ENCODE results near the gene RBSN.
A peak's percentile ranks its signal among the peaks of the same experiment; 100 is the strongest.

RBSN gene

DNA sequence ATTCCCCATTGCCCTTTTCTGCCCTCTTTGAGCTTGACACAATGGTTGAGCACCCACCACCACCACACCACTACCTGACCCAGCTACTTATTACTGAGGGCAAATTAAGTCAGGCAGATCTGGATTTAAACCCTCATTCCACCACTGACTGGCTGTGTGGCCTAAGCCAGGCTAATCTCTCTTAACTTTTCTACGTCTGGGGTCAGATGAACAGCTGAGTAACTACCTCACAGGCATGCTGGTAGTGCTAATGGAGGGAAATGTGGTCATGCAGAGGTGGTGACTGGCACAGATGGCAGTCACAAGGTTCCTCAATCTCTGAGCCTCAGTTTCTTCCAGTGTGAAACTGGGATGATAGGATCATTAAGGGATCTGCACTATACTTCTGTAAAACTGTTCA is 29.5 kb downstream of the RBSN start:
- Histone ChIP-seq H4K20me1 (ENCODE audit: insufficient read depth) (no peaks in the 10 kb centered on the region), H2AFZ (ENCODE audit: low read depth) (no peak overlapping the region), H3K27ac (no peak overlapping the region), H3K79me2 (ENCODE audit: insufficient read depth, low read depth) (peaks cover 5% of the 10 kb centered on the region), H3K27me3 (ENCODE audit: insufficient read depth, low read depth) (no peaks in the 10 kb centered on the region), H3K4me2 (no peak overlapping the region), H3K4me3 (IDR thresholded peaks at IDR 0.05; ENCODE audit: insufficient read depth, low read depth, low read length) (no peak overlapping the region), H3K36me3 (ENCODE audit: insufficient read depth) (no peaks in the 10 kb centered on the region), H3K9ac (no peak overlapping the region), H3K4me1 (ENCODE audit: low read depth, poor library complexity, severe bottlenecking) (no peaks in the 10 kb centered on the region)
- TF ChIP-seq, protein P1, sequence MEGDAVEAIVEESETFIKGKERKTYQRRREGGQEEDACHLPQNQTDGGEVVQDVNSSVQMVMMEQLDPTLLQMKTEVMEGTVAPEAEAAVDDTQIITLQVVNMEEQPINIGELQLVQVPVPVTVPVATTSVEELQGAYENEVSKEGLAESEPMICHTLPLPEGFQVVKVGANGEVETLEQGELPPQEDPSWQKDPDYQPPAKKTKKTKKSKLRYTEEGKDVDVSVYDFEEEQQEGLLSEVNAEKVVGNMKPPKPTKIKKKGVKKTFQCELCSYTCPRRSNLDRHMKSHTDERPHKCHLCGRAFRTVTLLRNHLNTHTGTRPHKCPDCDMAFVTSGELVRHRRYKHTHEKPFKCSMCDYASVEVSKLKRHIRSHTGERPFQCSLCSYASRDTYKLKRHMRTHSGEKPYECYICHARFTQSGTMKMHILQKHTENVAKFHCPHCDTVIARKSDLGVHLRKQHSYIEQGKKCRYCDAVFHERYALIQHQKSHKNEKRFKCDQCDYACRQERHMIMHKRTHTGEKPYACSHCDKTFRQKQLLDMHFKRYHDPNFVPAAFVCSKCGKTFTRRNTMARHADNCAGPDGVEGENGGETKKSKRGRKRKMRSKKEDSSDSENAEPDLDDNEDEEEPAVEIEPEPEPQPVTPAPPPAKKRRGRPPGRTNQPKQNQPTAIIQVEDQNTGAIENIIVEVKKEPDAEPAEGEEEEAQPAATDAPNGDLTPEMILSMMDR (conservative IDR thresholded peaks at IDR 0.05; ENCODE audit: low read depth, low read length), result no peak

DNA sequence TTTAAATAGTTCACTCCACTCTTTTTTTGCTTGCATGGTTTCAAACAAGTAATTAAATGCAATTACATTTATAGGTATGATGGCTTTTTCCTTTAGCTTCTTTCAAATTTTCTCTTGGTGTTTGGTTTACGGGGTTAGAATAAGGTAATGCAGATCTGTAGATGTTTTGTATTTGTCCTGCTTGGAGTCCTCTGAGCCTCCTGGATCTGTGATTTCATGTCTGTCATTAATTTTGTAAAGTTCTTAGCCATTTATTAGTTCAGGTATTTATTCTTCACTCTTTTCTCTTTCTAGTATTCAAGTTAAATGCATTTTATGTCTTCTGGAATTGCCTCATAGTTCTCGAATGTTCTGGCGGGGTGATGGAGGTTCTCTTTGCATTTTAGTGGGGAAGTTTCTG is 32.5 kb downstream of the RBSN start:
- H3K79me2 ChIP-seq (ENCODE audit: insufficient read depth, low read depth), result peaks cover 21% of the 10 kb centered on the region
- no peaks in the 10 kb centered on the region for H3K36me3 ChIP-seq (ENCODE audit: insufficient read depth)
- no peak overlapping the region for H2AFZ ChIP-seq (ENCODE audit: low read depth)
- no peak overlapping the region for H3K9ac ChIP-seq
- peaks cover 5% of the 10 kb centered on the region for H3K4me1 ChIP-seq (ENCODE audit: low read depth, poor library complexity, severe bottlenecking)
- H3K4me2 ChIP-seq, result no peak overlapping the region
- H3K4me3 ChIP-seq (IDR thresholded peaks at IDR 0.05; ENCODE audit: insufficient read depth, low read depth, low read length), result no peak overlapping the region
- no peak overlapping the region for H3K27ac ChIP-seq
- TF ChIP-seq, protein P1 (conservative IDR thresholded peaks at IDR 0.05; ENCODE audit: low read depth, low read length), result no peak
- no peaks in the 10 kb centered on the region for H4K20me1 ChIP-seq (ENCODE audit: insufficient read depth)
- no peaks in the 10 kb centered on the region for H3K27me3 ChIP-seq (ENCODE audit: insufficient read depth, low read depth)

DNA sequence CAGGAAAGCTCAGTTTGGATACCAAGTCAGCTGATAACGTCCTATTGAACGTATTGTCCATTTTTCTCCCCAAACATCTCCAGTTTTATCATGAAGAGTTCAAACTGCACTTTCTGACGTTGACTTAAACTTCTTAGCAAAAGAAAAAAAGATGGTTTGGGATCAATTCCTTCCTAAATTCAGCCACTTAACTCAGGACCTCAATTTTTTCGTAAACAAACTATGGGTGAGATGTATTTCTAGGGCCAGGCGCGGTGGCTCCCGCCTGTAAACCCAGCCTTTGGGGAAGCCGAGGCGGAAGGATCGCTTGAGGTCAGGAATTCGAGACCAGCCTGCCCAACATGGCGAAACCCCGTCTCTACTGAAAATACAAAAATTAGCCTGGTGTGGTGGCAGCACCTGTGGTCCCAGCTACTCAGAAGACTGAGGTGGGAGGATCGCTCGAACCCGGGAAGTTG is 33.4 kb downstream of the RBSN start:
- TF ChIP-seq, protein P1 (conservative IDR thresholded peaks at IDR 0.05; ENCODE audit: low read depth, low read length), result no peak
- Histone ChIP-seq H3K79me2 (ENCODE audit: insufficient read depth, low read depth) (peaks cover 21% of the 10 kb centered on the region), H3K27me3 (ENCODE audit: insufficient read depth, low read depth) (no peaks in the 10 kb centered on the region), H3K4me2 (peak overlapping the region; percentile 31), H3K36me3 (ENCODE audit: insufficient read depth) (no peaks in the 10 kb centered on the region), H3K27ac (no peak overlapping the region), H3K4me1 (ENCODE audit: low read depth, poor library complexity, severe bottlenecking) (peaks cover 5% of the 10 kb centered on the region), H3K4me3 (IDR thresholded peaks at IDR 0.05; ENCODE audit: insufficient read depth, low read depth, low read length) (no peak overlapping the region), H3K9ac (peak overlapping the region; percentile 92; the same call in 1 of the 2 replicates), H4K20me1 (ENCODE audit: insufficient read depth) (no peaks in the 10 kb centered on the region), H2AFZ (ENCODE audit: low read depth) (peak overlapping the region; percentile 66; the same call in 1 of the 2 replicates)

DNA sequence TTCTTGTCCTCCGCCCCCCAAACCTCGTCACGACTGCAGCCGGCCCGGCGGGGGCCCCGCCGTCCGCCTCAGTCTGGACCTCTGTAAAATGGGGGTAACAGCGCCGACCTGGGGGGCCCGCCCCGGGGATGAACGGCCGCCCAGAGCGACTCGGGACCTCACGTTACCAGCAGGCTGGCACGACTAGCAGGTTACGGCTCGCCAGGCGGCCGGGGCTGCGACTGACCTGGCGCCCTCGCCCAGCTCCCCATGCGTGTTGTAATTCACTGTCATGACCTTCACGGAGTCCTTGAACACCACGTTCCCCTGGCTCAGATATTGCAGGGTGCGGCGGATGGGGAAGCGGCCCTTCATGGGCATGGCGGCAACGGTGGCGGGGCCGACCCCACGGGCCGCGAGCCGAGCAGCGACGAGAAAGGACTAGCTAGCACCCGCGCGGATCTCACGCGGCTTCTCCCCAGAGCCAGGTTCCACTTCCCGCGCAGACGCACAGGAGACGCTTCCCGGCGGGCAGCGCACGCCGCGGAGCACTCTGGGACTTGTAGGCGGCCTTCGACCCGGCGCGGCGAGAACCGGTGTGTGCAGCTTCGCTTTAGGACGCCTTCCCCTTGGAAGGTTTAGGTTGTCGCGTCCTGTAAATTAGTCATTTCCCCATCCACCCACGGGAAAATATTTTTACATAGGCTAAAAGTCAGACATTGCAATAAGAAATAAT is 34.0 kb downstream of the RBSN start, which contains the start of gene MRPS25:
Gene MRPS25 (minus strand): TSS at position 481 of the 715 bp plus-strand sequence. CDS start 121 bp downstream, at position 360.
- TF ChIP-seq, protein P1 (conservative IDR thresholded peaks at IDR 0.05; ENCODE audit: low read depth, low read length), result no peak
- Histone ChIP-seq H3K4me3 (IDR thresholded peaks at IDR 0.05; ENCODE audit: insufficient read depth, low read depth, low read length) (peak within 1 kb of the TSS; percentile 1), H3K36me3 (ENCODE audit: insufficient read depth) (no peaks in the 10 kb centered on the region), H3K27me3 (ENCODE audit: insufficient read depth, low read depth) (no peaks in the 10 kb centered on the region), H3K79me2 (ENCODE audit: insufficient read depth, low read depth) (peaks cover 25% of the 10 kb centered on the region), H3K27ac (peak within 1 kb of the TSS; percentile 64), H3K4me1 (ENCODE audit: low read depth, poor library complexity, severe bottlenecking) (peaks cover 5% of the 10 kb centered on the region), H3K9ac (peak within 1 kb of the TSS; percentile 92), H3K4me2 (peak within 1 kb of the TSS; percentile 61), H4K20me1 (ENCODE audit: insufficient read depth) (no peaks in the 10 kb centered on the region), H2AFZ (ENCODE audit: low read depth) (peak within 1 kb of the TSS; percentile 66)
